SK-N-SH (cell line): ENCODE measurements around the gene JMJD6. TPM values are rescaled to one million over a fixed set of nuclear protein-coding genes. Genes with fewer than 3 reads are reported as not detected.

Source experiments
- CTCF ChIA-PET: fragments of 300-600, 350-600 bp; formaldehyde crosslinking; extraction: SDS; loops from one replicate; lab custom pipeline; 2021; lab: Yijun Ruan, JAX
- POLR2A ChIA-PET: fragments of 350-600 bp; sonication (Branson Sonifier 250); formaldehyde crosslinking; extraction: SDS; loops from one replicate; lab custom pipeline; 2020; ENCODE audit warnings: antibody characterized with exemption, inconsistent platforms; lab: Yijun Ruan, JAX
- DNase-seq: peaks from one replicate; pipeline ENCODE4 v3.0.0; 2012
- H2AFZ ChIP-seq: fragments of 200-600 bp; sonication (generic); 2 replicates; pipeline ENCODE4 v1.8.1; 2016; ENCODE audit warnings: antibody characterized with exemption, mild to moderate bottlenecking, low read depth
- H3F3A ChIP-seq: fragments of 200-600 bp; sonication (generic); replicated peaks from 2 replicates; pipeline ENCODE3; 2016; ENCODE audit warnings: antibody characterized with exemption, mild to moderate bottlenecking; ENCODE audit not compliant: insufficient read depth
- H3K27ac ChIP-seq, 2 experiments: fragments of 200-500 bp in 1 of 2; fragments of 200-600 bp in 1 of 2; sonication (Bioruptor generic) in 1 of 2; sonication (generic), shearing (Covaris generic) in 1 of 2; 2 replicates each; pipeline versions ENCODE4 v1.5.1 to v1.6.1; 2014 to 2016; ENCODE audit warnings: low read depth in 2 of 2, inconsistent platforms in 1 of 2, low read length in 1 of 2, mild to moderate bottlenecking in 1 of 2, mixed read lengths in 1 of 2
- H3K27me3 ChIP-seq: fragments of 200-600 bp; sonication (generic), shearing (Covaris generic); 2 replicates; pipeline ENCODE4 v1.6.1; 2016; ENCODE audit warnings: mixed run types; ENCODE audit not compliant: insufficient read depth
- H3K36me3 ChIP-seq, 2 experiments: fragments of 200-500 bp in 1 of 2; fragments of 200-600 bp in 1 of 2; sonication (Bioruptor generic) in 1 of 2; sonication (generic) in 1 of 2; replicated peaks in 1 of 2; 2 replicates each; pipeline versions ENCODE3 to v1.5.1; 2014 to 2016; ENCODE audit warnings: low read length in 1 of 2, mild to moderate bottlenecking in 1 of 2; ENCODE audit not compliant: insufficient read depth in 2 of 2, control insufficient read depth in 1 of 2
- H3K4me1 ChIP-seq, 2 experiments: fragments of 200-500 bp in 1 of 2; fragments of 200-600 bp in 1 of 2; sonication (Bioruptor generic) in 1 of 2; sonication (generic), shearing (Covaris generic) in 1 of 2; 2 replicates each; pipeline versions ENCODE4 v1.5.1 to v1.6.1; 2014 to 2016; ENCODE audit warnings: low read depth in 1 of 2, low read length in 1 of 2, mixed run types in 1 of 2; ENCODE audit not compliant: insufficient read depth in 2 of 2, control insufficient read depth in 1 of 2
- H3K4me2 ChIP-seq: fragments of 200-600 bp; sonication (generic), shearing (Covaris generic); 2 replicates; pipeline ENCODE4 v1.6.1; 2017; ENCODE audit warnings: mixed run types
- H3K4me3 ChIP-seq, 2 experiments: fragments of 200-500 bp in 1 of 2; fragments of 200-600 bp in 1 of 2; sonication (Bioruptor generic) in 1 of 2; sonication (generic), shearing (Covaris generic) in 1 of 2; 2 replicates each; pipeline versions ENCODE4 v1.5.1 to v1.8.1; 2014 to 2016; ENCODE audit warnings: low read depth in 2 of 2, inconsistent platforms in 1 of 2, low read length in 1 of 2, mild to moderate bottlenecking in 1 of 2, mixed read lengths in 1 of 2, moderate library complexity in 1 of 2
- H3K79me2 ChIP-seq: fragments of 200-600 bp; sonication (generic); 2 replicates; pipeline ENCODE4 v1.8.1; 2017; ENCODE audit warnings: mild to moderate bottlenecking; ENCODE audit not compliant: insufficient read depth
- H3K9ac ChIP-seq: fragments of 200-600 bp; sonication (generic); 2 replicates; pipeline ENCODE4 v1.6.1; 2017; ENCODE audit warnings: mixed run types
- H3K9me2 ChIP-seq: fragments of 200-600 bp; sonication (generic); 2 replicates; pipeline ENCODE4 v1.6.1; 2017; ENCODE audit warnings: mixed run types
- H3K9me3 ChIP-seq: fragments of 200-600 bp; sonication (generic); 2 replicates; pipeline ENCODE4 v1.6.1; 2017; ENCODE audit warnings: mixed run types, mild to moderate bottlenecking, moderate library complexity
- H4K20me1 ChIP-seq: fragments of 200-600 bp; sonication (generic); 2 replicates; pipeline ENCODE4 v1.6.1; 2017; ENCODE audit warnings: mild to moderate bottlenecking, mixed run types; ENCODE audit not compliant: insufficient read depth
- CHD2 ChIP-seq: fragments of 150-350 bp; IDR thresholded peaks from 2 replicates; pipeline ENCODE4 v1.6.1; 2018; ENCODE audit warnings: low read length; ENCODE audit not compliant: partially characterized antibody
- CTCF ChIP-seq: fragments of 200-600 bp; sonication (generic); IDR thresholded peaks from 2 replicates; pipeline ENCODE4 v1.6.1; 2017; ENCODE audit warnings: antibody characterized with exemption, mild to moderate bottlenecking, moderate library complexity
- FOSL2 ChIP-seq: IDR thresholded peaks from 2 replicates; pipeline ENCODE4 v1.4.0; 2012; ENCODE audit warnings: low read depth, mild to moderate bottlenecking, moderate library complexity, borderline replicate concordance
- FOXM1 ChIP-seq: IDR thresholded peaks from 2 replicates; pipeline ENCODE4 v1.4.0; 2012; ENCODE audit warnings: low read depth, mild to moderate bottlenecking
- GABPA ChIP-seq: IDR thresholded peaks from 2 replicates; pipeline ENCODE4 v1.4.0; 2012; ENCODE audit warnings: low read depth, mild to moderate bottlenecking
- GATA2 ChIP-seq: sonication (generic); formaldehyde crosslinking; IDR thresholded peaks from 2 replicates; pipeline ENCODE4 v1.5.0; 2020; ENCODE audit warnings: mild to moderate bottlenecking, missing genetic modification reagents
- JUND ChIP-seq: IDR thresholded peaks from 2 replicates; pipeline ENCODE4 v1.4.0; 2012
- MAX ChIP-seq: IDR thresholded peaks from 2 replicates; pipeline ENCODE4 v1.4.0; 2012; ENCODE audit warnings: low read depth
- MEF2A ChIP-seq: IDR thresholded peaks from 2 replicates; pipeline ENCODE4 v1.4.0; 2012; ENCODE audit warnings: low read depth, borderline replicate concordance
- NFIC ChIP-seq: IDR thresholded peaks from 2 replicates; pipeline ENCODE4 v1.4.0; 2012; ENCODE audit warnings: borderline replicate concordance
- NRF1 ChIP-seq: IDR thresholded peaks from 2 replicates; pipeline ENCODE4 v1.6.1; 2012; ENCODE audit warnings: low read depth, mild to moderate bottlenecking, low read length
- PBX3 ChIP-seq: IDR thresholded peaks from 2 replicates; pipeline ENCODE4; 2012
- POLR2AphosphoS5 ChIP-seq: IDR thresholded peaks from 2 replicates; pipeline ENCODE4 v1.6.1; 2012; ENCODE audit warnings: low read depth, low read length
- RAD21 ChIP-seq: IDR thresholded peaks from 2 replicates; pipeline ENCODE4 v1.6.1; 2012; ENCODE audit warnings: mild to moderate bottlenecking, low read length
- RCOR1 ChIP-seq: fragments of 150-350 bp; IDR thresholded peaks from 2 replicates; pipeline ENCODE4 v1.6.1; 2017; ENCODE audit warnings: antibody characterized with exemption, low read length
- RXRA ChIP-seq: IDR thresholded peaks from 2 replicates; pipeline ENCODE4 v1.4.0; 2012; ENCODE audit warnings: low read depth, mild to moderate bottlenecking, borderline replicate concordance
- SMC3 ChIP-seq: IDR thresholded peaks from 2 replicates; pipeline ENCODE4 v1.6.1; 2012; ENCODE audit warnings: low read depth, low read length, improper control_type of control experiment
- TCF12 ChIP-seq: IDR thresholded peaks from 2 replicates; pipeline ENCODE4 v1.4.0; 2012
- TEAD4 ChIP-seq: IDR thresholded peaks from 2 replicates; pipeline ENCODE4 v1.4.0; 2012; ENCODE audit warnings: mild to moderate bottlenecking, borderline replicate concordance; ENCODE audit not compliant: insufficient read depth
- USF1 ChIP-seq: IDR thresholded peaks from 2 replicates; pipeline ENCODE4 v1.4.0; 2012; ENCODE audit warnings: low read depth, borderline replicate concordance
- YY1 ChIP-seq: IDR thresholded peaks from 2 replicates; pipeline ENCODE4 v1.4.0; 2012; ENCODE audit warnings: low read depth, mild to moderate bottlenecking
- ZBTB33 ChIP-seq: IDR thresholded peaks from 2 replicates; pipeline ENCODE4 v1.4.0; 2012; ENCODE audit warnings: low read depth, borderline replicate concordance
- WGBS: methylation state at CpG from one replicate; pipeline ENCODE4 v1.1.6; 2017; ENCODE audit warnings: low lambda C conversion rate; 5-methylcytosine and 5-hydroxymethylcytosine counted together
- polyA plus RNA-seq, 3 experiments: library from polyadenylated mRNA; depleted of rRNA; stranded (reverse); fragments of >200 nt; gene quantifications; 2 replicates each; pipeline ENCODE4 v1.2.3, GENCODE V29; 2012
- TF ChIP-seq, protein P1 (sequence below): fragments of 150-350 bp; IDR thresholded peaks from 2 replicates; pipeline ENCODE4 v1.6.1; 2017; ENCODE audit warnings: antibody characterized with exemption, low read length, low read depth, borderline replicate concordance

JMJD6 gene
- polyA plus RNA-seq, 1 of the 3 experiments (the other 2 are of a cell fraction): 23.3 TPM

DNA sequence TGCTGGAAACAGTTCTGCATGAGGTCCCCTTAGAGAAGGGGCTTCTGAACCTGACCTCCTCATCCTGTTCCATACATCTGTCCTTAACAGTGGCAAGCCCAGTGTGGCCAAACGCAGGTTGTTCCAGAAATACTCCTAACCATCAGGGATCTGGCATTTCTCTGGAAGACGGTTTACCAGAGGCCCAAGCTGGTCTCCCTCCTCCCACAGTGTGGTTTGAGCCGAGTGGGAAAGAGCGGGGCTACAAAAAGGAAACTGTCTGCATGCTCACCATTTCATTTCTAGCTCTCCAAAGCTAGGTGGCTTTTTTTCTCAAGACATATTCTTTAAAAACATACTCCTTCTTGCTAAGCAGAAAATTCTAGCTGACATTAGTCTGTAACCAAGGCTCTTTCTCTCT, 21.6 kb downstream of the JMJD6 start:
- peaks cover 38% of the 10 kb centered on the region for H3F3A ChIP-seq
- no peak overlapping the region for H3K4me3 ChIP-seq
- ChIA-PET POLR2A (no interaction called here), CTCF (interaction anchor here (0.9 to 8.3 kb wide), 6 partner anchors 11 to 158 kb away, joined by 3 to 50 read pairs (median 3); no protein-coding TSS in a partner anchor)
- DNase-seq: no peak
- H3K79me2 ChIP-seq: peaks cover 98% of the 10 kb centered on the region
- H3K4me1 ChIP-seq: peaks cover 25 to 43% of the 10 kb centered on the region in 2 experiments
- no peaks in the 10 kb centered on the region for H3K27me3 ChIP-seq
- 94% methylated on average over 4 of the region's 4 CpGs for WGBS
- no peaks in the 10 kb centered on the region for H3K9me2 ChIP-seq
- TF ChIP-seq PBX3: no peak
- TF ChIP-seq SMC3: no peak
- no peak for TF ChIP-seq ZBTB33
- no peak for TF ChIP-seq MEF2A
- TF ChIP-seq TCF12: no peak
- no peak for TF ChIP-seq CHD2
- TF ChIP-seq JUND: no peak
- no peak for TF ChIP-seq USF1
- no peak for TF ChIP-seq POLR2AphosphoS5
- TF ChIP-seq RCOR1: no peak
- no peak for TF ChIP-seq YY1
- TF ChIP-seq FOXM1: no peak
- H4K20me1 ChIP-seq: peaks cover 53% of the 10 kb centered on the region
- no peak overlapping the region for H3K4me2 ChIP-seq
- no peaks in the 10 kb centered on the region for H3K9me3 ChIP-seq
- H2AFZ ChIP-seq: no peak overlapping the region
- no peak overlapping the region for H3K27ac ChIP-seq
- H3K36me3 ChIP-seq: peaks cover 2 to 8% of the 10 kb centered on the region in 2 experiments
- no peak overlapping the region for H3K9ac ChIP-seq

DNA sequence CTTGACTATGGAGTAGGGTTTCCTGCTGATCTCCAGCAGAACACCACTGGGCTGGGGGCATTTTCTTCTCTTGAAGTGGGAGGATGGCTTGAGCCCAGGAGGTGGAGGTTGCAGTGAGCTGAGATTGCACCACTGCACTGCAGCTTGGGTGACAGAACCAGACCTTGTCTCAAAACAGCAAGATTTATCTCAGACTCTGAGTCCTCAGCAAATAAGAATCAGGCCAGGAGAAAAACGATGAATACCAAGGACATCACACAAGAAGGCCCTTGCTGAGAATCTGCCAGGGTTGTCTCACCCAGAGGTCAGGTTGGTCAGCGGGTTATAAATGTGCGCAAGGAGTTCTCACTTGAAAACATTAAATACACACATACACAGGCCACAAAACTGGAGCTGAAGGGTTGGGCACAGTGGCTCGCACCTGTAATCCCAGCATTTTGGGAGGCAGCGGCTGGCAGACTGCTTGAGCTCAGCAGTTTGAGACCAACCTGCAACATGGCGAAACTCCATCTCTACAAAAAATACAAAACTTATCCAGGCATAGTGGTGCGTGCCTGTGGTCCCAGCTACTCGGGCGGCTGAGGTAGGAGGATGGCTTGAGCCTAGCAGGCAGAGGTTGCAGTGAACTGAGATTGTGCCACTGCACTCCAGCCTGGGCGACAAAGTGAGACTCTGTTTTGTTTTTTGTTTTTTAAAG, 23.3 kb downstream of the JMJD6 start:
- H3K27ac ChIP-seq: no peak overlapping the region
- POLR2A ChIA-PET: interaction anchor here (0.7 kb wide), 1 partner anchor 163 kb away, joined by 3 read pairs; no protein-coding TSS in a partner anchor
- H3K9ac ChIP-seq: no peak overlapping the region
- CTCF ChIA-PET: interaction anchor here (0.8 to 8.3 kb wide), 5 partner anchors 12 to 353 kb away, joined by 3 to 50 read pairs (median 5); no protein-coding TSS in a partner anchor
- H3K36me3 ChIP-seq: peaks cover 2 to 8% of the 10 kb centered on the region in 2 experiments
- H3K9me2 ChIP-seq: no peaks in the 10 kb centered on the region
- no peaks in the 10 kb centered on the region for H3K27me3 ChIP-seq
- H4K20me1 ChIP-seq: peaks cover 55% of the 10 kb centered on the region
- H2AFZ ChIP-seq: no peak overlapping the region
- peaks cover 34% of the 10 kb centered on the region for H3F3A ChIP-seq
- H3K4me1 ChIP-seq: peaks cover 18 to 34% of the 10 kb centered on the region in 2 experiments
- DNase-seq: no peak
- no peak overlapping the region for H3K4me3 ChIP-seq
- no peak overlapping the region for H3K4me2 ChIP-seq
- no peaks in the 10 kb centered on the region for H3K9me3 ChIP-seq
- TF ChIP-seq RAD21: no peak
- no peak for TF ChIP-seq NRF1
- TF ChIP-seq NFIC: no peak
- no peak for TF ChIP-seq MAX
- no peak for TF ChIP-seq FOSL2
- TF ChIP-seq, protein P1, sequence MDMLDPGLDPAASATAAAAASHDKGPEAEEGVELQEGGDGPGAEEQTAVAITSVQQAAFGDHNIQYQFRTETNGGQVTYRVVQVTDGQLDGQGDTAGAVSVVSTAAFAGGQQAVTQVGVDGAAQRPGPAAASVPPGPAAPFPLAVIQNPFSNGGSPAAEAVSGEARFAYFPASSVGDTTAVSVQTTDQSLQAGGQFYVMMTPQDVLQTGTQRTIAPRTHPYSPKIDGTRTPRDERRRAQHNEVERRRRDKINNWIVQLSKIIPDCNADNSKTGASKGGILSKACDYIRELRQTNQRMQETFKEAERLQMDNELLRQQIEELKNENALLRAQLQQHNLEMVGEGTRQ: no peak
- no peak for TF ChIP-seq GATA2 (CRISPR knock-in tag)
- no peak for TF ChIP-seq GABPA
- TF ChIP-seq JUND: no peak
- no peak for TF ChIP-seq CTCF
- no peak for TF ChIP-seq TEAD4
- TF ChIP-seq RXRA: no peak
- no peak for TF ChIP-seq POLR2AphosphoS5
- 97% methylated on average over 10 of the region's 10 CpGs for WGBS
- peaks cover 98% of the 10 kb centered on the region for H3K79me2 ChIP-seq
